Right hindlimb (tissue), 1 donor: ENCODE measurements around the gene LRRC49.
A peak's percentile ranks its signal among the peaks of the same experiment; 100 is the strongest.

Experiments used
- DNase-seq: peaks from one replicate; pipeline ENCODE4 v3.0.0-alpha.2; 2018

LRRC49 gene

GRCh38 chr15:71054286-71054952 lies 161.8 kb downstream of the LRRC49 start:
- no peak for DNase-seq

GRCh38 chr15:71055461-71055860 lies 162.8 kb downstream of the LRRC49 start:
- DNase-seq, result no peak

- DNase-seq, result no peak
Observed at GRCh38 chr15:71056111-71056510, 163.5 kb downstream of the LRRC49 start.

- no peak for DNase-seq
Observed at GRCh38 chr15:71057143-71057542, 164.5 kb downstream of the LRRC49 start.

GRCh38 chr15:71057581-71057980 lies 165.0 kb downstream of the LRRC49 start:
- DNase-seq, result no peak

- no peak for DNase-seq
Observed at GRCh38 chr15:71060983-71061382, 168.4 kb downstream of the LRRC49 start.

GRCh38 chr15:71066983-71067382 lies 174.4 kb downstream of the LRRC49 start:
- DNase-seq, result no peak

- DNase-seq, result no peak
Observed at GRCh38 chr15:71069693-71070092, 177.1 kb downstream of the LRRC49 start.

- DNase-seq, result no peak
Observed at GRCh38 chr15:71071529-71071928, 178.9 kb downstream of the LRRC49 start.

GRCh38 chr15:71072423-71072822 lies 179.8 kb downstream of the LRRC49 start:
- DNase-seq, result no peak

- DNase-seq, result no peak
Observed at GRCh38 chr15:71078506-71079207, 186.0 kb downstream of the LRRC49 start.

- DNase-seq, result no peak
Observed at GRCh38 chr15:71079208-71080044, 186.8 kb downstream of the LRRC49 start.

GRCh38 chr15:71080166-71080565 lies 187.5 kb downstream of the LRRC49 start:
- no peak for DNase-seq

GRCh38 chr15:71080705-71081104 lies 188.1 kb downstream of the LRRC49 start:
- no peak for DNase-seq

- no peak for DNase-seq
Observed at GRCh38 chr15:71082803-71083202, 190.2 kb downstream of the LRRC49 start.

GRCh38 chr15:71083349-71083748 lies 190.7 kb downstream of the LRRC49 start:
- peak; percentile 66 for DNase-seq

GRCh38 chr15:71084264-71084663 lies 191.6 kb downstream of the LRRC49 start:
- DNase-seq, result no peak

GRCh38 chr15:71085809-71086208 lies 193.2 kb downstream of the LRRC49 start:
- no peak for DNase-seq

GRCh38 chr15:71088155-71088554 lies 195.5 kb downstream of the LRRC49 start:
- no peak for DNase-seq

GRCh38 chr15:71088683-71089082 lies 196.1 kb downstream of the LRRC49 start:
- DNase-seq, result no peak

- DNase-seq, result no peak
Observed at GRCh38 chr15:71089801-71090200, 197.2 kb downstream of the LRRC49 start.

- DNase-seq, result no peak
Observed at GRCh38 chr15:71091601-71092000, 199.0 kb downstream of the LRRC49 start.

- no peak for DNase-seq
Observed at GRCh38 chr15:71092056-71092600, 199.5 kb downstream of the LRRC49 start.
